T-helper 1 cell treated with Interleukin-12 subunit alpha and Interleukin-12 subunit beta and Interleukin-4 antibody, amounts not matched to agents 30 ng/mL and 1 ng/mL, for 36 hours (primary cell): ENCODE measurements around the gene DCST1. TPM values are rescaled to one million over a fixed set of nuclear protein-coding genes. Genes with fewer than 3 reads are reported as not detected.

ENCODE experiments used
- intact Hi-C: fragments of 100-400 bp; cut with micrococcal nuclease; formaldehyde crosslinking; loops from one replicate; pipeline ENCODE4 v1.15.1; 2024
- total RNA-seq: library from RNA; stranded (reverse); gene quantifications from 2 replicates; pipeline ENCODE4 v1.2.3, GENCODE V29; 2022

Gene DCST1
- total RNA-seq, 1 donor from 2014 or later: not detected

DNA sequence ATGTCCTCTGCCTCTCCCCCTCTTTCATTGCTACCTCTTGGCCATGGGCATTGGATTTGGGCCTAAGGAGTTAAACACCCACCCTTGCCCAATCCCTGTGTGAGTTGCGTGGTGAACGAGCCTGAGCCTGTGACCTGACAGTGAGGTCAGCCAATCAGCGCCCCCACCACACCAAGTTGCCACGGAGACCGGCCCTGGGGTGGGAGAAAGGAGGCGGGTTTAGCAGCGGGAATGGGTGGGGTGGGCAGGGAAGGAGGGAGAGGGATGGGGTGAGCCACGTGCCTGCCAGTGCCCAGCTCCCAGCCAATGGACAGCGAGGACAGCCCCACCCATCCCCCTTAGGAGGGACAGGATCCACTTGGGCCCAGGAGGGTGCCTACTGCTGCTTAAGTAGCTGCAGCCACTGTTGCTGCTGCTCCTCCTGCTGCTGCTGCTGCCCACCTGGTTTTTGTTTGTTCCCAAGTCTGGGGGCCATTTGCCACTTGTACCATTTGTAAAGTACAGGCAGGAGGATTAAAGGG is 21.5 kb upstream of the DCST1 start:
- intact Hi-C loops: loop anchor here (2.0 kb wide), 1 partner anchor 39 kb away; the partner anchor contains the start of gene ADAM15

DNA sequence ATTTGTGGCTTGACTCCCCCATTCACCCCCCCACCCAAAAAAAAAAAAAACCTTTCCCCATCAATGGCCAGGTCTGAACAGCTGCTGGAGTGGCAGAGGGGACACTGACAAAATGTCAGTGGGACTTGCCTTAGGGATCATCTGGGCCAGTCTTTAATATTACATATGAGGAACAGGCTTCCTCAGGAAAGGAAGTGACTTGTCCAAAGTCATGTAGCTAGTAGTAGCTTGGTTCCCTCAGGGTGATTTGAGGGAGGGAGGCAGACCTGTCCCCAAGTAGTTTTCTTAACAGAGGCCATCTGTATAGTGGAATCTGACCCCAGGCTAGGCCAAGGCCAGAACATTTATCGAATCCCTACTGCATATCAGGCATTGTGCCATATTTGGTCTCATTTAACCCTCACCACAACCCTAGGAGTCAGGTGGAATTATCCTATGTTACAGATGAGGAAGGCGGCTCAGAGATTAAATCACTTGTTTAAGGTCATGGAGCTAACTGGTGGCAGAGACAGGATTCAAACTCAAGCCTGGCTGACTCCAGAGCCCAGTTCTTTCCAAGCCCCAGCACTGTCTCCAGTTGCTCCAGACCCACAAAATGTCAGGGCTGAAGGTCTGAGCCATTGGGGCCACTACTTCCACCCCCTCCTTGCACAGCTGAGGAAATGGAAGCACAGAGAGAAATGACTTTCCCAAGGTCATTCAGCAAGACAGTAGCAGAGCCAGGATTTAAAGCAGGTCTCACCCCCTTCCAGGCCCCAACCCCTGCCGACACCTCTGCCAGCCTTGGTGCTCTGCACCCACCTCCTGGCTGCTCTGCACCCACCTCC is 20.6 kb upstream of the DCST1 start:
- intact Hi-C loops: loop anchor here (2.0 kb wide), 1 partner anchor 38 kb away; the partner anchor contains the start of gene ADAM15

DNA sequence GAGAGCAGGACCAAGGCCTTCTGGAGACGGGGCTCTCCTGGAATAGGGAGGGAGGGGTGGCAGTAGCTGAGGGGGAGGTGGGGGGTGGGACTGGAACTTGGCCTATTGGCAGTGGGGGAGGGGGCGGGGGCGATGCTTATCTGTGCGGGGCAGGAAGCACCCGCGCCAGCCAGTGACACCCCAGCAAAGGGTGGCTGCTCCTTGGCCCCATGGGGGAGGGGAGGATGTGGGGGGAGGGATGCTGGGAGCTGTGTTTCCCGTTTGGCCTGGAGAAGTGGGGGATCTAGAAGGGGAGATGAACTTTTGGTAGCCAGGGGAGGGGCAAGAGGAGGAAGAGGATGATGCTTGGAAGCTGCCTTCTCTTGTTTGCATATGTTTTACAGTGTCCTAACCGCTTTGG is 20.0 kb upstream of the DCST1 start:
- intact Hi-C loops: loop anchor here (2.0 kb wide), 1 partner anchor 37 kb away; the partner anchor contains the start of gene ADAM15

DNA sequence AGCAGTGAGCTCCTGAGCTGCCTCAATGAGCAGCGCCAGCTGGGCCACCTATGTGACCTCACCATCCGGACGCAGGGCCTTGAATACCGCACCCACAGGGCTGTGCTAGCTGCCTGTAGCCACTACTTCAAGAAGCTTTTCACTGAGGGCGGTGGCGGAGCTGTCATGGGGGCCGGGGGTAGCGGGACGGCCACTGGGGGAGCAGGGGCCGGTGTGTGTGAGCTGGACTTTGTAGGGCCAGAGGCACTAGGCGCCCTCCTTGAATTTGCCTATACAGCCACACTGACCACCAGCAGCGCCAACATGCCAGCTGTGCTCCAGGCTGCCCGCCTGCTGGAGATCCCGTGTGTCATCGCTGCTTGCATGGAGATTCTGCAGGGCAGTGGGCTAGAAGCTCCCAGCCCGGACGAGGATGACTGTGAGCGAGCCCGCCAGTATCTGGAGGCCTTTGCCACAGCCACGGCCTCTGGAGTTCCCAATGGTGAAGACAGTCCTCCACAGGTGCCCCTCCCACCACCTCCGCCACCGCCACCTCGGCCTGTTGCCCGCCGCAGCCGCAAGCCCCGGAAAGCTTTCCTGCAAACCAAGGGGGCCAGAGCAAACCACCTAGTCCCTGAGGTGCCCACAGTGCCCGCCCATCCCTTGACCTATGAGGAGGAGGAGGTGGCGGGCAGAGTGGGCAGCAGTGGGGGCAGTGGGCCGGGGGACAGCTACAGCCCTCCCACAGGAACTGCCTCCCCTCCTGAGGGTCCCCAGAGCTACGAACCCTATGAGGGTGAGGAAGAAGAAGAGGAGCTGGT is 18.7 kb upstream of the DCST1 start:
- intact Hi-C loops: no loop called here

DNA sequence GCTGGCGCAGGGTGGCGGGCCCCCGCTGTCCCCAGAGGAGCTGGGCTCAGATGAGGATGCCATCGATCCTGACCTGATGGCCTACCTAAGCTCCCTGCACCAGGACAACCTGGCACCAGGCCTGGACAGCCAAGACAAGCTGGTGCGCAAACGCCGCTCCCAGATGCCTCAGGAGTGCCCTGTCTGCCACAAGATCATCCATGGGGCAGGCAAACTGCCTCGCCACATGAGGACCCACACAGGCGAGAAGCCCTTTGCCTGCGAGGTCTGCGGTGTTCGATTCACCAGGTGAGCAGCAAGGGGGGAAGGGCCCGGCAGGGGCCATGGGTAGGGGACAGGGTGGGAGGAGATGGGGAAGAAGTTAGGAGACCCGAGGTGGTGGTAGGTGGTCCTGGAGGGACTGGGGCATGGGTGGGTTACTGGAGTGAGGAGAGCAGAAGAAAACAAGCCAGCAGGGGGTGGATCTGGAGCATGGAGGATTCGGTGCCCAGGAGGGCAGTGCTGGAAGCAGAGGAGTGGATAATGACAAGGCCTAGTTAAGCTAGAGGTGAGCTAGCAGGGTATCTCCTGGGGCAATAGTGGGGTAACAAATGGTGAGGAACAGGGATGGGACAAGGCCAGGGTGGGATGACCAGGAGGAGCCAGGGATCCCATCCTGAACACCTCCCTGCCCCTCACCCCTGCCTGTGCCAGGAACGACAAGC is 17.9 kb upstream of the DCST1 start:
- intact Hi-C loops: loop anchor here (2.0 kb wide), 1 partner anchor 457 kb away; the partner anchor contains the start of gene UBE2Q1

DNA sequence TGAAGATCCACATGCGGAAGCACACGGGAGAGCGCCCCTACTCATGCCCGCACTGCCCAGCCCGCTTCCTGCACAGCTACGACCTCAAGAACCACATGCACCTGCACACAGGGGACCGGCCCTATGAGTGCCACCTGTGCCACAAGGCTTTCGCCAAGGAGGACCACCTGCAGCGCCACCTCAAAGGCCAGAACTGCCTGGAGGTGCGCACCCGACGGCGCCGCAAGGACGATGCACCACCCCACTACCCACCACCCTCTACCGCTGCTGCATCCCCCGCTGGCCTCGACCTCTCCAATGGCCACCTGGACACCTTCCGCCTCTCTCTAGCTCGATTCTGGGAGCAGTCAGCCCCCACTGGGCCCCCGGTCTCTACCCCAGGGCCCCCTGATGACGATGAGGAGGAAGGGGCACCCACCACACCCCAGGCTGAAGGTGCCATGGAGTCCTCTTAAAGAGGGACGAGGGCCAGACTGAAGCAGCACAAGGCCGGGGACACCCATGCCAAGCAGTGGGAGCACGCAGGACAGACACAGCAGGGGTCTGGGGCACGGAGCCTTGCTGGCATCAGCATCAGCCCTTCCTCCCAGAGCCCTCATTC is 17.3 kb upstream of the DCST1 start:
- intact Hi-C loops: loop anchor here (2.0 kb wide), 1 partner anchor 458 kb away; the partner anchor contains the start of gene UBE2Q1

DNA sequence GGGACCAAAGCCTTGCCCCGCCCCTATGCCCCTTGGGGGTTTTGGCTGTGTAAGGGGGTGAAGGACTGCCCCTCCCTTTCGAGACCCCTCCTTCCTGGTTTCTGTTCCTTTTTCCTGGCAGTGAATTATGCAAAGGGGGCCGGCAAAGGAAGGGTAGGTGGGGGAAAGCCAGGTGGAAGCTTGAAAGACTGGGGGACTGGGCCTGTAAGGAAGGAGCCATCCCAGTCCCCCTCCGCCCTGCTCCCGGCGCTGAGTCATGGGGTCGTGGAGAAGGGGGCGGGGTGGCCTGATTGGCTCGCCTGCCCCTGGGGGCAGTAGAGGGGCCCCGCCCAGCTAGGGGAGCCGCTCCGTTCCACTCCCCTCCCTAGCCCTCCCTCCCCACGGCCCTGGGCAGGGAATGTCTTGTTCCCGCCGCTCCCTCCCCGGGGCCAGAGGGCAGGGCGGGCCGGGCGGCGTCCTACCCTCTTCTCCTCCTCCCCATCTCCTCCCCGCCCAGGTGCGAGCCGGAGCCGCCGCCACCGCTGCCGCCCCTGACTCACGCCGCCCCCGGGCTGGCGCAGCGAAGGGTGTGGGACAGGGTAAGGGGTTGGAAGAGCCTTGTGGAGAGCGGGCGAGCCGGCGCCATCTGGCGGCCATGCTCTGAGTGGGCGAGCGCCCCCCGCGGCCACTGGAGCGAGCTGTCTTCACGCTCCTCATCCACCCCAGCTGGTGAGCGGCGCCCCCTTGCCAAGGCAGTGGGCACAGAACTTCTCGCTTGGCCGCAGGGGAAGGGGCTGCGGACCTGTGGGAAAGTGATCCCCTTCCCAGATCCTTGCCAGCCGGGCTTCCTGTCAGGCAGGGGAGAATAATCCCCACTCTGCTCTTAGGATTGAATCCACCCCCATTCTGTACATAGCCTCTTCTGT is 16.3 kb upstream of the DCST1 start:
- intact Hi-C loops: loop anchor here (1.0 to 2.0 kb wide), 6 partner anchors 11 to 458 kb away; partner anchors contain the start of genes CKS1B, FLAD1 and UBE2Q1

DNA sequence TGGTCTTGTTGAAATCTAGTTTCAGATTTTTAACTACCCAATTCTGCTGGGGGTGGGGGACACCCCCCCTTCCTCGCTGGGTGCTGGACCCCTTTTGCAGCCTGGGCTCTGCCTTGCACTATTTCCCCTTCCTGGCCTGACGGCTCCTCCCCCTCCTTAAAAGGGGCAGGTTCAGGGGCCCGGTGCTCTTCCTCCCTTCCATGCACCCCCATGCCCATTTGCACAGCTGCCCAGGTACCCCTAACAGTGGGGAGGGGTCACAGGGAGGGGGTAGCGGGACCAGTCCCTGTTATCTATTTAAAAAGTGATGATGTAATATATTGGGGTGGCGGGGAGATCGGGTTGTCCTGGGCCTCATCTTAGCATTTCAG is 15.7 kb upstream of the DCST1 start:
- intact Hi-C loops: loop anchor here (1.0 to 2.0 kb wide), 6 partner anchors 12 to 459 kb away; partner anchors contain the start of genes CKS1B, FLAD1 and UBE2Q1

DNA sequence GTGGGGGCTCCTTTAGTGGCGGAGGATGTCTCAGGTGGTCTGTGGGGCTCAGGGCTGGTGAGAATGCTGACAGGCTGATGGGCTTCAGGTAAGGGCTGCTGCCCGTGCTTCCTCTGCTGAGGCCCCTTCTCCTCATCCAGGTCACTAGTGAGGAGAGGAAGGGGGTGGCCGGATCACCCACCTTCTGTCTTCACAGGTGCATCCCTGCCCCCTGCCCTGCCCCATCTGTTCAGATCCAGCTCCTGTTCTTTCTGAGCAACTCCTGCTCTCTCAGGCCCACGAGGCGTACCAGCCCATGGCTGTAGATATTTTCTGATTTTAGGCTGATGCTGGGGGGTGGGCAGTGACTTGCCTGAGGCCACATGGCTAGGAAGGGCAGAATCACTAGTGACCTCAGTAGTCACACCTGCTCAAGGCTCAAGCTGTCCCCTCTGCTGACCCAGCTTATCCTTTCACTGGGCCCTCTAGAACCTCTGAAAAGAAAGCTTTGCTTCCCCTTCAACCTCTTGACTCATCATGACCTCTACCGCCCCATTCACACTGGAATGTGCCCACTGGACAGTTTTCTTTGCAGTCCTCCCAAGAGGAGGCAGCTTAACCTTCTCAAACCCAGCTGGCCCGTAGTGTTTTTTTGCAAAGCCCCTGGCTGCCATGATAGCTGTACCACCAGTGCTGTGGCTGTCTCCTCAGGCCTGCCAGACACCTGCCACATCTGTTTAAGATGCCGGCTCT is 14.8 kb upstream of the DCST1 start:
- intact Hi-C loops: no loop called here

DNA sequence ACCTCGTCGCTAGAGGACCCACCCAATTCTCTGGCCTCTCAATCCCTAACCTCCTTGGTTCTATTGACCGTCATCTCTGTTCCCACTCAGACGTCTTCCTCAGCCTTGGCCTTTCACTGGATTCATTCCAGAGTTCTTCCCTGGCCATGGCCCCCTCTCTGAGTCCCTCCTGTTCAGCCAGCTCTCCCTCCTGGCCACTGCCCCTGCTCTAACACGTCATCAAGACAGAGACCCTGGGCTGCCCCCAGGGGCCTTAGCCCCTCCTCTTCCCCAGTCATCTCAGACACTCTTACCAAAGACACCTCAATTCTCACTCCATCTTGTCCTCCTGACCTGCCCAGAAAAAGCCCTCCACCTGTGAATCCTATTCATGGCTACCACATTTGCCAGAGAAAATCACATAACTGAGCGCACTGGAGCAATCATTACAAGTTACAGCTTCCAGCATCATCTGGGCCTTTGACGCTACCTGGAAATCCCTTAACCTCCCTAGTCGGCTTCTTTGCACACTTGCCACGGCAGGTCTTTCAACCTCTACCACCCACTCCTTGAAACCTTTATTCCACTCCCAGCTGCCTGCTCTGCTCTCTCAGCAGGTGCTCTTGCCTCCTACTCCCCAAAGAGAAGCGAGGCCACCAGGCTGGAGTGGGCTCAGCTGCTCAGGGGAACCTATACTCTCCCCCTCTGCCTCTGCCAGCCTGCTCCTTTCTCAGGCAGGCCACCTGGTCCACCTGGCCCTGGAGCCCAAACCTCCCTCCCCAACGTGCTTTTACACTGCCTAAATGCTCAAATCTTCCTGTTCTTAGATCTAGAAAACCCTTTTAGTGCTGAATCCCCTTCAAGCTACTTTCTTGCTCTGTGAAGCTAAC is 14.0 kb upstream of the DCST1 start:
- intact Hi-C loops: no loop called here

DNA sequence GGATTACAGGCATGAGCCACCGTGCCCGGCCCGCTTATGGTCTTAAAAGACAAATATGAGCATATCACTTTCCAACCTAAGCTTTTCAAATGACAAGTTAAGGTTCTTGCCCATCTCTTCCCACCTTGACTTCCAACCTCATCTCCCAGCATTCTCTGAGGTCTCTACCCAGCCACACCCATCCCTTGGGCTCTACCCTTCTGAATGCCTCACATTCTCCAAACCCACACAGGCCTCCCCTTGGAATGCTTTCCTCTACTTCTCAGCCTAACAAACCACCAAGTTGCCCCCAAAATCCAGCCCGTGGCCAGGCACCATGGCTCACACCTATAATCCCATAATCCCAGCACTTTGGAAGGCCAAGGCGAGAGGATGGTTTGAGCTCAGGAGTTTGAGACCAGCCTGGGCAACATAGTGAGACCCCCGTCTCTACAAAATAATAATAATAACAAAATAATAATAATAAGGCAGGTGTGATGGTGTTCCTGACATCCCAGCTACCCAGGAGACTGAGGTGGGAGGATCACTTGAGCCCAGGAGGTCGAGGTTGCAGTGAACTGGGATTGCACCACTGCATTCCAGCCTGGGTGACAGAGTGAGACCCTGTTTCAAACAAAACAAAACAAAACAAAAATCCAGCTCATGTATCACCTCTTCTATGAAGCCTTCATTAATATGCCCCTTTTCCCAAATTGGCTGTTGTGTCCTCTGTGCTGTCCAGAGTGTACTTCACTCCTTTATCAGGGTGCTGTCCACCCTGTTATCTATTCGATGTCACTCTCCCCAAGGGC is 11.3 kb upstream of the DCST1 start:
- intact Hi-C loops: no loop called here

DNA sequence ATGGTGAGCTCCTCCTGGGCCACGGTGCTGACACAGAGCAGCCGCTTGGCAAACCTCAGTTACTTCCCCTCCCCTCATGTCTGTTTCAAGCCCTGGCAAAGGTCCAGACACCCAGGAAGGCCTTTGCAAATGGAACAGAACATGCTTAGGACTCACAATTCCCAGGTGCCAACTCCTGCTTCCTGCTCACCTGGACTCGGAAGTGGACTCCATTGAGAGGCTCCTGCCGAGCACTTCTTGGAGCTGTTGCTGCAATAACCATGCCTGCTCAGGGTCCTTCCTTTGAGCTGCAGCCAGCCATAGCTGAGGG is 10.7 kb upstream of the DCST1 start:
- intact Hi-C loops: no loop called here

DNA sequence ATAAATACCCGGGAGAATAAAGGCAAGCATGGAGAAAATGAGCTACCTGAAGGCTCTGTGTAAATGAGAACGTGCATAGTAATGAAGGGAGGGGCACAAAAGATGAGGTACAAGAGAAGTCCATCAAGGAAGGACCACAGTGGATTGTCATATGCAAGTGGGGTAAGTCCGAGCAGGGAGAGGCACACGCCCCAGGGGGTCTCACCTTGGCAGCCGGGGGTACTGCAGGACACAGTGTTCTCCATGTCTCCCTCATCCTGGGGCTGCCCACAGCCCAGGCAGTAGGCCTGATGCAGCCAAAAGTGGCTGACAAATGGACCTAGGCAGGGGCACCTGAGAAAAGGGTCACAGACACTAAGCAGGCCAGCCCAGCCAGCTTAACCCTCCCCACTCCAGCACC is 10.0 kb upstream of the DCST1 start:
- intact Hi-C loops: no loop called here

DNA sequence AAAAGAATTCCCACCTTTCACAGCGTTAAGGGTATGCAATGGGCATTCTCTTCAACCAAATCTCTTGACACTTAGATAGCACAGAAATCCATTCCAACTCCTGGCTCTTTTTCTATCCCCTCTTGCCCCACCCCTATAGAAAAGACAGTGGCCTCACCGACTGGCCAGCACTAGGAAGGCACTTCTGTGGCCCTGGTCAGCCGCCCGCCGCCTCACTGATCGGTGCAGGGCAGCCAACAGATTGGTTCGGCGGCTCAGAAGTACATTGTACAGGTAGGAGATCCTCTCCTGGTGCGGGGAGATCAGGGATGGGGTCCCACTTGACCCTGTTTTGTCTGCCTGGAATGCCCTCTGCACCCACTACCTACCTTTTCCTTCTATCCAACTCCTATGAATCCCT is 9.3 kb upstream of the DCST1 start:
- intact Hi-C loops: no loop called here

DNA sequence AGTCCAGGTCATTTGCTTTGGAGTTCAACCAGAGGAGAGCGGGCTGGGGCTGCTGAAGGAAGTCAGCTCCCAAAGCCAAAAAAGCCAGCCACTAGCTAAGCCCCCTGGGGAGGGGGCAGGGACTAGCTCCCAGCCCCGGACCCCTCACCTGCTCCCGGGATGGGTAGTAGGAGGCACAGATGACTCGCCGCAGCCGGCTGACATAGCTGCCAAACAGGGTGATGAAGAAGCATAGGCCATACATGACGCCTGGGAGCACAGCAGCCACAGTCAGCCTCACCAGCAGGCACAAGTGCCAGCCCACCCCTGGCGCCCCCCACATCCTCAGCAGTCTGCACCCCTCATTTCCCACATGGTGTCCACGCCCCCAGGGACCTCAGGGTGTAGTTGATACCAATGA is 7.5 kb upstream of the DCST1 start:
- intact Hi-C loops: no loop called here

DNA sequence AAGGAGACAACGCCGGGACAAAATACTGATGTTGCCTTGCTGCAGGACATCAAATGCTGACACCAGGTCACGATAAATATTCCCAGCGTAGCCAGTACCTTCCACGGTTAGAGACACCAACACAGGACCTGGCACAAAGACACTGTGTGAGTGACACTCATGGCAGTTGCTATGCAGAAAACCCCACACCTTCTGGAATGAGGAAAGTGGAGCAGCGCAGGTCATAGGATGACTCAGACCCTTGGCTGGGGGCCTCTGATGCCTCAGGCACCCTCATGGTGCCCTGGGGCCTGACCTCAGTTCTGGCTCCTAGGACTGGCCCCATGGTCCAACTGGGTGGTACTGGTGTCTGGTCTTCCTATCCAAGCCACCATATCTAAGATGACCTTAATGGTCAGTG is 7.0 kb upstream of the DCST1 start:
- intact Hi-C loops: no loop called here

DNA sequence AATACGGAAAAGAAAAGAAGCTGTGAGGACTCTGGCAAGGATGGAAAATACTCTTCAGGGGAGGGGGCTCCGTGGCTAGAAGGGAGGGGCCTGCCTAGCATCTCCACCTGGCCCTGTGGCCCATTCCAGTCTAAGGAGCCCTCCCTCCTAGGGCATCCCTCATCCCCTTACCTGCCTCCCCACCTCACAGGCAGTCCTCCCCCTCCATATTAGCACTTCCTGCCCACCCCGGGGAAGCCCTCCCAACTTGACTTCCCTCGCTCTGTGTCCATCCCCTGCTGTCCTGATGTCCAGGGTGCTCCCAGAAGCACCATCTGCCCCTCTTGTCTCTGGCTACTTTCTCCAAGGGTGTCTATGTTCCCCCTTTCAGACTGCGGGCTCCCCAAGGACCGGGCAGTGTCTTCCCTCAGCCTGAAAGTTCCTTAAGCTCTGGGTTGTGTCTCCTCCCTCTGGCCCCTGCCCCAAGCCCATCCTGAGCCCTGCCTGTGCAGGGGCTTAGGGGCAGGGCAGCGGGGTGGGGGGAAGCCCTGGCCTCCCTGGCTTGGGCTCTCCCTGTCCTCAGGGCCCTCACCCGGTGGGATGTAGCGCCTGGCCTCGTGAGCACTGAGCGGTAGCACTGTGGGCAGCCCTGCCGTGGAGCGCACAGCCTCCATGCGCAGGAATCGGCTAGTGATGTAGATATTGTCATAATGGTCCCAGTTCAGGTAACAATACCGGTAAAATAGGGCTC is 3.9 kb upstream of the DCST1 start:
- intact Hi-C loops: no loop called here
